Cardiac muscle cell (in vitro differentiated cells and primary cell): ENCODE results near the gene NRXN2. TPM values are rescaled to one million over a fixed set of nuclear protein-coding genes. Genes with fewer than 3 reads are reported as not detected.

ENCODE experiments used
- DNase-seq, 2 donors: peaks; one replicate each; pipeline versions ENCODE4 v3.0.0 to v3.0.0-alpha.2; 2010 to 2017; ENCODE audit warnings: low read depth in 1 of 2, low spot score in 1 of 2
- H3K27ac ChIP-seq: fragments of 200-600 bp; sonication (generic); 2 replicates; pipeline ENCODE4 v1.5.1; 2016
- H3K27me3 ChIP-seq: fragments of 200-600 bp; sonication (generic); 2 replicates; pipeline ENCODE4 v1.6.0; 2016; ENCODE audit warnings: control low read depth
- H3K36me3 ChIP-seq: fragments of 200-600 bp; sonication (generic); 2 replicates; pipeline ENCODE4 v1.5.1; 2016; ENCODE audit warnings: control low read depth
- H3K4me1 ChIP-seq: fragments of 200-600 bp; sonication (generic); 2 replicates; pipeline ENCODE4 v1.8.1; 2017; ENCODE audit warnings: low read depth, mild to moderate bottlenecking, mixed run types
- H3K4me3 ChIP-seq: fragments of 200-600 bp; sonication (generic); 2 replicates; pipeline ENCODE4 v1.5.1; 2016; ENCODE audit warnings: mild to moderate bottlenecking
- H3K9me3 ChIP-seq: fragments of 200-600 bp; sonication (generic); 2 replicates; pipeline ENCODE4 v1.5.1; 2017; ENCODE audit warnings: low read depth, mild to moderate bottlenecking, control low read depth
- CTCF ChIP-seq: IDR thresholded peaks from 2 replicates; pipeline ENCODE4 v1.5.1; 2012; ENCODE audit warnings: low read depth, mild to moderate bottlenecking, low read length
- polyA plus RNA-seq: library from polyadenylated mRNA; unstranded; fragments of >200 nt; fragmentation: Nextera tagmentation; extraction: Ambion mirVana; gene quantifications from 2 replicates; pipeline ENCODE4 v1.2.1, GENCODE V29; 2016
- total RNA-seq: library from RNA; depleted of rRNA; stranded (reverse); fragments of >200 nt; gene quantifications from 2 replicates; pipeline ENCODE4 v1.2.3, GENCODE V29; 2016

NRXN2 gene
- total and polyA plus RNA-seq, 2 experiments from 2014 or later, result 1.2 to 1.3 TPM

GRCh38 chr11:64713781-64714363 lies 9.1 kb downstream of the NRXN2 start:
- Histone ChIP-seq H3K27ac (no peak overlapping the region), H3K4me3 (no peak overlapping the region), H3K27me3 (peaks cover 90% of the 10 kb centered on the region), H3K9me3 (no peaks in the 10 kb centered on the region), H3K36me3 (no peaks in the 10 kb centered on the region), H3K4me1 (peaks cover 3% of the 10 kb centered on the region)
- DNase-seq, result peak in 1 of 2 donors; percentile 67
- no peak for TF ChIP-seq CTCF

DNA sequence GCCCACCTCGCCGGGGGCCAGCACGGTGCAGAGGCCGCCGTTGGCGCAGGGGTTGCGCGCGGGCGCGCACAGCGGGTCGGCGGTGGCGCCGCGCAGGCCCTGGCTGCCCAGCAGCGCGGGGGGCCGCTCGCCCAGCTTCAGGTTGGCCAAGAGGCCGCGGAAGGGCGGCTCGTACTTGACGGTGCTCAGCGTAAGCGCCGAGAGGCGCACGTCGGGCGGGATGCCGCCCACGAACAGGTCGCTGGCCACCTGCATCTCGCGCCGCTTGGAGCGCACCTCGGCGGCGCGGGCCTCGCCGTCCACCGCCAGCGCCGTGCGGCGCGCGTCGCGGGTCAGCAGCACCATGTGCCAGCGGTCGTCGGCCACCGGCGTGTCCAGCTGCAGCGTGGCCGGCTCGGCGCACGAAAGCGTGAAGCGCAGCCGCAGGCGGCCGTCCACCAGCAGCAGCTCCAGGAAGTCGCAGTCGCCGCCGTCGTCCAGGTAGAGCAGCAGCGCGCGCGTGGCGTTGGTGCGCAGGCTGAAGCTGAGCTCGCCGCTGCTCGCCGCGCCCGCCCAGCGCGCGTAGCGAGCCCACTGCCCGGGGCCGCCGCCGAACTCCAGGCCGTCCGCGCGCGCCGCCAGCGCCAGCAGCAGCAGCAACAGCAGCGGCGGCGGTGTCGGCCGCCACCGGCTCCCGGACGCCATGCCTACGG lies 9.8 kb downstream of the NRXN2 start:
- H3K36me3 ChIP-seq, result no peaks in the 10 kb centered on the region
- peaks cover 3% of the 10 kb centered on the region for H3K4me1 ChIP-seq
- no peak overlapping the region for H3K4me3 ChIP-seq
- DNase-seq, result peak; percentile 67 to 69
- peaks cover 87% of the 10 kb centered on the region for H3K27me3 ChIP-seq
- H3K27ac ChIP-seq, result no peak overlapping the region
- no peaks in the 10 kb centered on the region for H3K9me3 ChIP-seq
- no peak for TF ChIP-seq CTCF

- DNase-seq, result no peak
- no peaks in the 10 kb centered on the region for H3K9me3 ChIP-seq
- H3K27ac ChIP-seq, result no peak overlapping the region
- H3K36me3 ChIP-seq, result no peaks in the 10 kb centered on the region
- peaks cover 80% of the 10 kb centered on the region for H3K27me3 ChIP-seq
- no peak for TF ChIP-seq CTCF
- H3K4me3 ChIP-seq, result no peak overlapping the region
- peaks cover 3% of the 10 kb centered on the region for H3K4me1 ChIP-seq
These were observed 10.5 kb downstream of the NRXN2 start for GRCh38 chr11:64712430-64713015.

DNA sequence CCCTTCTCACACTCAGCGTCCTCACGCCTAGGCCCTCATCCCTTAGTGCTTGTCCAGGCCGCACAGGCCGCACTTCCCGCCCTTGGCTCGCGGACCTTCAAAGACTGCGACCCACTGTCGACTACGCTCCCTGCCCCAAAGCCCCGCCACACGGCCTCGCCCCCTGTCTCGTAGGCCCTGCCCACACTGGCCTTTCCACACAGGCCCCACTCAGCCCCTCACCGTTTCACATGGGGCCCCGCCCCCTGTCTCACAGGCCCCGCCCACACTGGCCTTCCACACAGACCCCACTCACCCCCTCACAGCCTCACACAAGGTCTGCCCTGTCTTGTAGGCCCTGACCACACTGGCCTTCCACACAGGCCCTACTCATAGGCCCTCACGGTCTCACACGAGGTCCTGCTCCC lies 11.0 kb downstream of the NRXN2 start:
- Histone ChIP-seq H3K27ac (no peak overlapping the region), H3K9me3 (no peaks in the 10 kb centered on the region), H3K4me3 (no peak overlapping the region), H3K36me3 (no peaks in the 10 kb centered on the region), H3K27me3 (peaks cover 75% of the 10 kb centered on the region), H3K4me1 (peaks cover 3% of the 10 kb centered on the region)
- no peak for TF ChIP-seq CTCF
- DNase-seq, result no peak

DNA sequence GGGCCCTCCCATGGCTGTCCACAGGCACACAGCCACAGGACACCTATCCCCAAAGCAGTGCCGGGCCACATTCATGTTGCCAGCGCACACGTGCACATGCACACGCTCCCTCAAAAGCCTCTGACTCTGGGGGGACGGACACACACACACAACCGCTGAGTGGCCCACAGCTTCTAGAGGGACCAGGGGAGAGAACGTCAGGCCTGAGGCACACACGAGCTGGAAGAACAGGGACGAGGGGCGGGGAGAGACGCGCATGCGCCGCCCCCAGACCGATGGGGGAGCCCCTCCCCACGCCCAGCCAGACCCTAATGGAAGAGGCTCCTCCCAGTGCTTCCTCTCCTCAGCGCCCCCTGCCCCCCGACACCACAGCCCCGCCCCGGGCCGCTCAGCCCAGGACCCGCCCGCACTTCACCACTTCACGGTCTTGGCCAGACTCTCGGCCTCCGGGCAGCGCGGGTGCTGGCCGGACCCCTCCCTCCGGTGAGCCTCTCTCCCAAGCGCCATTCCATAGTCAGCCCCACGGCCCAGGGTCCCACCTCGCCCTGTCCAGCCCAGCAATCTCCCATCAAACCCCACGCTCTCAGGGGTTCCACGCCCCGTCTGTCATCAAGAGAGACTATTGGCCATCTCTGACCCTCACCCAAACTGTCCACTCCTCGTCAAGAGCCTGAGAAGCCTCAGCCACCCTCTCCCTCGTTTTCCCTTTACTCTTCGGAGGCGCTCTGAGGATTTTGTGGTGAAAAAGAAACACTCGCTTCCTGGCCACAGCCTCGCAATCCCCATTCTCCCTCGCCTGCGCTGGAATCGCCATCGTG lies 11.7 kb downstream of the NRXN2 start:
- no peaks in the 10 kb centered on the region for H3K9me3 ChIP-seq
- no peak overlapping the region for H3K4me3 ChIP-seq
- no peak overlapping the region for H3K27ac ChIP-seq
- no peak for TF ChIP-seq CTCF
- no peaks in the 10 kb centered on the region for H3K36me3 ChIP-seq
- peaks cover 3% of the 10 kb centered on the region for H3K4me1 ChIP-seq
- peaks cover 69% of the 10 kb centered on the region for H3K27me3 ChIP-seq
- DNase-seq, result peak in 1 of 2 donors; percentile 37
